SJCRH30 (cell line): Measurements from ENCODE around the gene GTF2H3. TPM values are rescaled to one million over a fixed set of nuclear protein-coding genes. Genes with fewer than 3 reads are reported as not detected.

Experiments used
- DNase-seq, 2 experiments: peaks; one replicate each; pipeline ENCODE4 v3.0.0-alpha.2; 2015 to 2020
- H3K27ac ChIP-seq: fragments of 250-450 bp; sonication (Bioruptor Pico); 2 replicates; pipeline ENCODE4 v1.5.1; 2020; ENCODE audit warnings: mild to moderate bottlenecking, moderate library complexity
- H3K27me3 ChIP-seq: fragments of 250-450 bp; sonication (Bioruptor Pico); 2 replicates; pipeline ENCODE4 v1.5.1; 2020; ENCODE audit warnings: mild to moderate bottlenecking, moderate library complexity
- H3K36me3 ChIP-seq: fragments of 250-450 bp; sonication (Bioruptor Pico); 2 replicates; pipeline ENCODE4 v1.5.1; 2020; ENCODE audit warnings: mild to moderate bottlenecking, moderate library complexity
- H3K4me1 ChIP-seq: fragments of 250-450 bp; sonication (Bioruptor Pico); 2 replicates; pipeline ENCODE4 v1.5.1; 2020; ENCODE audit warnings: mild to moderate bottlenecking, moderate library complexity
- H3K4me3 ChIP-seq: fragments of 250-450 bp; sonication (Bioruptor Pico); 2 replicates; pipeline ENCODE4 v1.5.1; 2020; ENCODE audit warnings: mild to moderate bottlenecking, moderate library complexity
- H3K9me3 ChIP-seq: fragments of 250-450 bp; sonication (Bioruptor Pico); replicated peaks from 2 replicates; pipeline ENCODE4 v1.5.1; 2020; ENCODE audit warnings: mild to moderate bottlenecking, moderate library complexity
- total RNA-seq: library from RNA; depleted of rRNA; stranded (reverse); fragments of >200 nt; shearing (Covaris generic); gene quantifications from 2 replicates; pipeline ENCODE4 v1.2.3, GENCODE V29; 2014

Gene GTF2H3
- total RNA-seq, 1 experiment from 2014 or later, result 32.7 TPM

DNA sequence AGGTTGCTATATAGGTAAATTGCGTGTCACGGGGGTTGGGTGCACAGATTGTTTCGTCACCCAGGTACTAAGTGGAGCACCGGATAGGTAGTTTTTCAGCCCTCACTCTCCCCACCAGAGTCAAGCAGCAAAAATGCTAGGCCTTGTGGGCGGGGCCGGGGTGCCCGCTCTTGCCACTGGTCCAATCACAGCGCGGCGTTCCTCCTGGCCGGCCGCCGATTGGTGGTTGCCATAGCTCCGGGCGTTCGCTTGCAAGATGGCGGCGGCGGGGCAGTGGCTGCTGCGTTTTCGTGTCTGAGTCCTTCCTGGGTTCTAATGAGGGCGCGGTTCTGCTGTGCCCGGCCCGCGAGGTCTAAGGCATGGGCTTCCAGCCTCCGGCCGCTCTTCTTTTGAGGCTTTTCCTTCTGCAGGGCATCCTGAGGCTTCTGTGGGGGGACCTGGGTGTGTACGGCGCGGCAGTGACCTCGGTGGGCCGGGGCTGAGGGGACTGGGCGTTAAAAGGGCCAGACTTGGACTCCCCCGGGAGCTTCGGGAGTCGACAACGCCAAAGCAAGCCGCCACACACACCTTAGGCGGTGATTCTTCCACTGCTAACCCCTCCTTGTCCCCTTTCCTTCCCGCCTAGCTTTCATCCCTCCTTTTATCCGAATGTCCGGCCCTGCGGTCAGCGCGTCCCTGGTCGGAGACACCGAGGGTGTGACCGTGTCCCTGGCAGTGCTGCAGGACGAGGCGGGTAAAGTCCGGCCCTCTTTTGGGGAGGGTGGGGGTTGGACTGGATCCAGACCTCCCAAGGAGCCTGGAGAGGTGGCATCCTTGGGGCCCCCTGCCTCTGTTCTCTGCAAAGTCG lies 37.5 kb downstream of the GTF2H3 start, which contains the start of gene TCTN2:
TSS of gene TCTN2 (plus strand) at position 232 of the 847 bp plus-strand sequence. CDS start at position 360, 128 bp downstream.
- peak; percentile 93 for DNase-seq
- H3K27ac ChIP-seq, result no peak within 1 kb of the TSS

GRCh38 chr12:123671876-123672275 lies 38.2 kb downstream of the GTF2H3 start:
- no peaks in the 10 kb centered on the region for H3K36me3 ChIP-seq
- no peaks in the 10 kb centered on the region for H3K4me1 ChIP-seq
- DNase-seq, result peak; percentile 7 to 19
- H3K9me3 ChIP-seq, result no peaks in the 10 kb centered on the region
- peak overlapping the region; percentile 69 for H3K4me3 ChIP-seq
- no peak overlapping the region for H3K27ac ChIP-seq
- no peaks in the 10 kb centered on the region for H3K27me3 ChIP-seq

More for the DNA sequence above, 37.5 kb downstream of the GTF2H3 start, which contains the start of gene TCTN2:
- no peaks in the 10 kb centered on the region for H3K36me3 ChIP-seq
- no peaks in the 10 kb centered on the region for H3K27me3 ChIP-seq
- peak within 1 kb of the TSS; percentile 69 for H3K4me3 ChIP-seq
- no peaks in the 10 kb centered on the region for H3K4me1 ChIP-seq
- no peaks in the 10 kb centered on the region for H3K9me3 ChIP-seq

GRCh38 chr12:123675436-123675835 lies 41.8 kb downstream of the GTF2H3 start:
- Histone ChIP-seq H3K4me3 (no peak overlapping the region), H3K4me1 (no peaks in the 10 kb centered on the region), H3K9me3 (no peaks in the 10 kb centered on the region), H3K27ac (no peak overlapping the region), H3K27me3 (no peaks in the 10 kb centered on the region), H3K36me3 (no peaks in the 10 kb centered on the region)
- DNase-seq, result no peak

GRCh38 chr12:123676616-123677320 lies 43.1 kb downstream of the GTF2H3 start:
- Histone ChIP-seq H3K4me3 (no peak overlapping the region), H3K36me3 (no peaks in the 10 kb centered on the region), H3K27me3 (no peaks in the 10 kb centered on the region), H3K9me3 (no peaks in the 10 kb centered on the region), H3K27ac (no peak overlapping the region), H3K4me1 (no peaks in the 10 kb centered on the region)
- no peak for DNase-seq

- no peaks in the 10 kb centered on the region for H3K4me1 ChIP-seq
- DNase-seq, result no peak
- no peak overlapping the region for H3K4me3 ChIP-seq
- H3K9me3 ChIP-seq, result no peaks in the 10 kb centered on the region
- no peaks in the 10 kb centered on the region for H3K27me3 ChIP-seq
- H3K36me3 ChIP-seq, result no peaks in the 10 kb centered on the region
- H3K27ac ChIP-seq, result no peak overlapping the region
These were observed 45.4 kb downstream of the GTF2H3 start for GRCh38 chr12:123678981-123679380.

GRCh38 chr12:123681605-123682004 lies 48.0 kb downstream of the GTF2H3 start:
- Histone ChIP-seq H3K4me1 (no peaks in the 10 kb centered on the region), H3K36me3 (no peaks in the 10 kb centered on the region), H3K9me3 (no peaks in the 10 kb centered on the region), H3K27ac (no peak overlapping the region), H3K27me3 (no peaks in the 10 kb centered on the region), H3K4me3 (no peak overlapping the region)
- DNase-seq, result no peak

DNA sequence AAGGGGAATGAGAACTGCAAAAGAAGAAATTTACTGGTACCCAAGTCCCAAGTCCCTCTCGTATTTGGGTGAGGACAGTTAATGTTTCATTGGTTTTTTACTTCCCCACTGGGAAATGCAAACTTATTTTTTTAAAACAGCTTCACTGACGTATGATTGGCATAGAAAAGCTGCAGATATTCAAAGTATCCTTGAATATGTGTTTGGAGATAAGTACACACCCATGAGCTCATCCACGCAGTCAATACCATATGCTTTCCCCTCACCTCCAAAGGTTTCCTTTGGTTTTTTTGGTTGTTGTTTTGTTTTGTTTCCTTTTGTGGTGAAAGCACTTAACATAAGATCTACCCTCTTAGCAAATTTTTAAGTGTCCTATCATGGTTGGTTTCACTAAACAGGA lies 50.3 kb downstream of the GTF2H3 start:
- no peak for DNase-seq
- no peaks in the 10 kb centered on the region for H3K4me1 ChIP-seq
- no peaks in the 10 kb centered on the region for H3K36me3 ChIP-seq
- H3K27me3 ChIP-seq, result no peaks in the 10 kb centered on the region
- H3K27ac ChIP-seq, result no peak overlapping the region
- H3K9me3 ChIP-seq, result no peaks in the 10 kb centered on the region
- H3K4me3 ChIP-seq, result no peak overlapping the region

DNA sequence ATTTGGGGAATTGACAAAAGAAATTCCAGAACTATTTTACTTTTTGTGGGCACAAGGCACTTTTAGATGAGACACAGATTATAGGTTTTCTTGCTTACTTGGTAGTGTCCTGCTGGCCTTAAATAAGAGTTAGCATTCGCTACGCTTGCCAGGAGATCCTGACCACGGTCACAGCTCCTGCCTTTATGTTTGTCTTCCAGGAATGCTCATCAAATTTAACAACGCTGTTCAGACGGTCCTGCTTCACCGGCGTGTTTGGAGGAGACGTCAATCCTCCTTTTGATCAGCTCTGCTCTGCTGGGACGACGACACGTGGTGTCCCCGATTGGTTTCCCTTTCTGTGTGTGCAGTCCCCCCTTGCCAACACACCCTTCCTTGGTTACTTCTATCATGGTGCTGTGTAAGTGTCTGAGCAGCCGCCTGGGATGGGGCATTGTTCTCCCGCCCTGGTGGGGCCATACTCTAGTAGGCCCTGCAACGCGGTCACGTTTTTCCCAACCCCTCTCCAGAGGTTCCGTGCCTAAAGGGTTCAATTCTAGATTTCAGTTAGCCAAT lies 53.1 kb downstream of the GTF2H3 start:
- H3K4me1 ChIP-seq, result no peaks in the 10 kb centered on the region
- no peak for DNase-seq
- no peaks in the 10 kb centered on the region for H3K36me3 ChIP-seq

DNA sequence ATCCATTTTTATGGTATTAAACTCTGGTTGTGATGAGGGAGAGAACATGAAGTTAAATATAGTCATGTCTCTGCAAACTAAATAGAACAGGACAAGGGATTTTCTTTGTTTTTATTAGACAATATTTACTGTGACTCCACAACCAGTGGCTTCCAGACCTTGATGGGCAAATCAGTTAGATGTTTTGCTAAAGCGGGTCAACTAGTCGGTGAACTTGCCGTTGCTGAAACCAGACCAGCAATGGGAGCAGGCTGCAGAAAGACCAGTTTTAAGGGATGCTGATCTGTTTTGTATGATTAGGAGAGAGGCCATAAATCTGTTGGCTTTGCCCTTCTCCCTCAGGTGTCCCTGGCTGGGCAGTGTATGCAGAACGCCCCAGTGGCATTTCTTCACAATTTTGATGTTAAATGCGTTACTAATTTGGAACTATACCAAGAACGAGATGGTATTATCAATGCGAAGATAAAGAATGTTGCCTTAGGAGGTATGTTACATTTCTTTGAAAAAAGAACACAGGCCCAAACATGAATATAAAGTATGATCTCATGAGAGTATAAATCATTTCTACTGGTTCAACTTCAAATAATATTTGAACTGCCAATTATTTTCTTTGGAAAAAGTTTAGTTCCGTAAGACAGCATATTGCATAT lies 56.7 kb downstream of the GTF2H3 start:
- Histone ChIP-seq H3K9me3 (no peaks in the 10 kb centered on the region), H3K27me3 (no peaks in the 10 kb centered on the region), H3K36me3 (no peaks in the 10 kb centered on the region), H3K27ac (no peak overlapping the region), H3K4me3 (no peak overlapping the region), H3K4me1 (no peaks in the 10 kb centered on the region)
- DNase-seq, result no peak

More for the DNA sequence above, 53.1 kb downstream of the GTF2H3 start:
- Histone ChIP-seq H3K27ac (no peak overlapping the region), H3K27me3 (no peaks in the 10 kb centered on the region), H3K9me3 (no peaks in the 10 kb centered on the region), H3K4me3 (no peak overlapping the region)

- DNase-seq, result no peak
- Histone ChIP-seq H3K27me3 (no peaks in the 10 kb centered on the region), H3K9me3 (no peaks in the 10 kb centered on the region), H3K27ac (no peak overlapping the region), H3K4me3 (no peak overlapping the region), H3K4me1 (no peaks in the 10 kb centered on the region), H3K36me3 (no peaks in the 10 kb centered on the region)
These were observed 62.6 kb downstream of the GTF2H3 start for GRCh38 chr12:123696207-123696606.

- Histone ChIP-seq H3K9me3 (no peaks in the 10 kb centered on the region), H3K27ac (no peak overlapping the region), H3K4me3 (no peak overlapping the region), H3K27me3 (no peaks in the 10 kb centered on the region), H3K4me1 (no peaks in the 10 kb centered on the region), H3K36me3 (no peaks in the 10 kb centered on the region)
- DNase-seq, result peak in 1 of 2 experiments; percentile 30
These were observed 63.0 kb downstream of the GTF2H3 start for GRCh38 chr12:123696646-123697045.

GRCh38 chr12:123705935-123706334 lies 72.3 kb downstream of the GTF2H3 start:
- H3K36me3 ChIP-seq, result no peaks in the 10 kb centered on the region
- peak; percentile 13 to 34 for DNase-seq
- no peaks in the 10 kb centered on the region for H3K4me1 ChIP-seq
- H3K27me3 ChIP-seq, result no peaks in the 10 kb centered on the region
- no peaks in the 10 kb centered on the region for H3K9me3 ChIP-seq
- no peak overlapping the region for H3K4me3 ChIP-seq
- no peak overlapping the region for H3K27ac ChIP-seq

GRCh38 chr12:123707466-123707865 lies 73.8 kb downstream of the GTF2H3 start:
- no peak overlapping the region for H3K27ac ChIP-seq
- DNase-seq, result no peak
- H3K4me3 ChIP-seq, result no peak overlapping the region
- H3K9me3 ChIP-seq, result no peaks in the 10 kb centered on the region
- H3K36me3 ChIP-seq, result no peaks in the 10 kb centered on the region
- H3K27me3 ChIP-seq, result no peaks in the 10 kb centered on the region
- H3K4me1 ChIP-seq, result no peaks in the 10 kb centered on the region
